ENCODE results near the gene FCHO1.
A peak's percentile ranks its signal among the peaks of the same experiment; 100 is the strongest.
"Not testable (repeated sequence)": the region's sequence is repeated elsewhere in the genome, so short reads cannot be mapped to it uniquely, and the experiment has no call there.

The FCHO1 gene

GRCh38 chr19:17764348-17764747 lies 13.1 kb downstream of the FCHO1 start:
- DNase-seq (ENCODE audit: low read depth, low spot score), result no peak

- peak; percentile 66 for DNase-seq (ENCODE audit: low read depth, low spot score)
Observed at GRCh38 chr19:17765069-17765618, 13.9 kb downstream of the FCHO1 start.

GRCh38 chr19:17766543-17767131 lies 15.4 kb downstream of the FCHO1 start:
- peak; percentile 92 for DNase-seq (ENCODE audit: low read depth, low spot score)

GRCh38 chr19:17767559-17767958 lies 16.3 kb downstream of the FCHO1 start:
- no peak for DNase-seq (ENCODE audit: low read depth, low spot score)

GRCh38 chr19:17770613-17771012 lies 19.3 kb downstream of the FCHO1 start:
- DNase-seq (ENCODE audit: low read depth, low spot score), result peak; percentile 35

GRCh38 chr19:17772172-17772571 lies 20.9 kb downstream of the FCHO1 start:
- DNase-seq (ENCODE audit: low read depth, low spot score), result peak; percentile 34

- peak; percentile 83 for DNase-seq (ENCODE audit: low read depth, low spot score)
Observed at GRCh38 chr19:17775245-17775927, 24.1 kb downstream of the FCHO1 start.

GRCh38 chr19:17775991-17776803 lies 24.9 kb downstream of the FCHO1 start:
- no peak for DNase-seq (ENCODE audit: low read depth, low spot score)

- not testable (repeated sequence) for DNase-seq (ENCODE audit: low read depth, low spot score)
Observed at GRCh38 chr19:17777840-17778239, 26.6 kb downstream of the FCHO1 start.

GRCh38 chr19:17778251-17778967 lies 27.1 kb downstream of the FCHO1 start:
- peak; percentile 82 for DNase-seq (ENCODE audit: low read depth, low spot score)

GRCh38 chr19:17778968-17779929 lies 28.0 kb downstream of the FCHO1 start:
- peak; percentile 69 for DNase-seq (ENCODE audit: low read depth, low spot score)

GRCh38 chr19:17780781-17781180 lies 29.5 kb downstream of the FCHO1 start:
- no peak for DNase-seq (ENCODE audit: low read depth, low spot score)

GRCh38 chr19:17783721-17784120 lies 32.4 kb downstream of the FCHO1 start:
- DNase-seq (ENCODE audit: low read depth, low spot score), result not testable (repeated sequence)

- peak; percentile 82 for DNase-seq (ENCODE audit: low read depth, low spot score)
Observed at GRCh38 chr19:17784201-17785008, 33.1 kb downstream of the FCHO1 start.

- DNase-seq (ENCODE audit: low read depth, low spot score), result no peak
Observed at GRCh38 chr19:17787274-17787913, 36.1 kb downstream of the FCHO1 start.

GRCh38 chr19:17788632-17789031 lies 37.4 kb downstream of the FCHO1 start:
- no peak for DNase-seq (ENCODE audit: low read depth, low spot score)

GRCh38 chr19:17790059-17790780 lies 38.9 kb downstream of the FCHO1 start:
- DNase-seq (ENCODE audit: low read depth, low spot score), result no peak

- DNase-seq (ENCODE audit: low read depth, low spot score), result no peak
Observed at GRCh38 chr19:17794412-17794730, 43.1 kb downstream of the FCHO1 start.
